Adipocyte (in vitro differentiated cells): ENCODE measurements around the gene CAND2.
A peak's percentile ranks its signal among the peaks of the same experiment; 100 is the strongest.

Experiments used
- DNase-seq: peaks from one replicate; pipeline ENCODE4 v3.0.0-alpha.2; 2015; ENCODE audit warnings: low read depth
- H3K27me3 ChIP-seq: replicated peaks from 2 replicates; pipeline ENCODE4 v1.7.0; 2013; ENCODE audit warnings: mild to moderate bottlenecking, low read length, moderate library complexity; ENCODE audit not compliant: control insufficient read depth, insufficient read depth
- H3K36me3 ChIP-seq: 2 replicates; pipeline ENCODE4 v1.7.0; 2013; ENCODE audit warnings: low read length, mild to moderate bottlenecking, moderate library complexity; ENCODE audit not compliant: control insufficient read depth, insufficient read depth, severe bottlenecking
- H3K4me1 ChIP-seq: 2 replicates; pipeline ENCODE4 v1.7.0; 2013; ENCODE audit warnings: mild to moderate bottlenecking, low read length, moderate library complexity; ENCODE audit not compliant: control insufficient read depth, insufficient read depth
- H3K4me3 ChIP-seq: 2 replicates; pipeline ENCODE4 v1.7.0; 2013; ENCODE audit warnings: mild to moderate bottlenecking, low read length, moderate library complexity
- H3K9ac ChIP-seq: 2 replicates; pipeline ENCODE4 v1.7.0; 2013; ENCODE audit warnings: mild to moderate bottlenecking, low read length, moderate library complexity
- H3K9me3 ChIP-seq: 2 replicates; pipeline ENCODE4 v1.7.0; 2013; ENCODE audit warnings: mild to moderate bottlenecking, low read length, moderate library complexity; ENCODE audit not compliant: control insufficient read depth

CAND2 gene

DNA sequence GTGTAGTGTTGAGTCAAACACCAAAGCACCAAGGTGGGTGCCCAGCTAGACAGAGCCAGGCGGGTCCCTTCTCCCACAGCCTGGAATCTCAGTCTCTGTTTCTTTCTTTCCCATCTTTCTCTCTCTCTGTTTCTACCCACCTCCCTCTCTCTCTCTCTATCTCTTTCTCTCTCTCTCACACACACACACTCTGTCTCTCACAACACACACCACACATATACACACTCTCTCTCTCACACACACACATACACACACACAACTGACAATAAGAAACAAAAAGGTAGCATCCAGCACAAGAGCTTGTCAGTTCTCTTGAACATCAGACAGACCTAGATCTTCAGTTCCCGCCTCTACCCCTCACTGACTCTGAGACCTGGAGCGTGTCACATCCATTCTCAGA lies 39.8 kb upstream of the CAND2 start:
- H3K9me3 ChIP-seq = no peaks in the 10 kb centered on the region
- DNase-seq = no peak
- H3K27me3 ChIP-seq = peaks cover 16% of the 10 kb centered on the region

DNA sequence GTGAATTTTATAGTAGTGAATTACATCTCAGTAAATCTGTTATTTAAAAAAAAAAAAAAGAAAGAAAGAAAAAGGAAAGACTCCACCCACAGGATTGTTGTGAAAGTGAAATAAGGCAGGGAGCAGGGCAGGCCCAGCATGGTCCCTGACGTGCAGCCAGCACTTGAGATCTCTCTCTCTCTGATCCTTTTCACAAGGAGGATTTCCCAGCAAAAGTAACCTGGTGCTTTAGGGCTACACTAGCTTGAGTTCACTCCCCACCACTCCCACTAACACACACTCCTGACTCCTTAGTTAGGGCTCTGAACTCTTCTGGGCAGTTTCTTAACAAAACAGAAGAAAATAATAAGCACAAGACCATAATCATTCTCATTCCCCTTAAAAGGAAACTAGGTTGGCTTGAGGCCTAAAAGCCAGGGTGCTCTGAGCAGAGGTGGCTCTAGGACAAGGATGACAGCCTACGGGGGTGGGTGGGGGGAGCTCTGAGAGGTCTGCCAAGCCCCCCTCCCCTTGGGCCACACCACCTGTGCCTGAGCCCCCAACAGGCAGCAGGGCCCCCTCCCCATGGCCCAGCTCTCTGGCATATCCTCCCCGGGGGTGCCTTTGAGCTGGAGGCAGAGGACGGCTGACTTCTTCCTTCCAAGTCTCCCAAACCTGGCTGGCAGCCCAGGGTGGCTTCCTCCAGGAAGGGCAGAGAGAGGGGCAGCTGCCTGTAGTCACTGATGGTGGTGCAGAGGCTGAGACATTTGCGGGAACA lies 38.3 kb upstream of the CAND2 start:
- Histone ChIP-seq H3K27me3 (peaks cover 16% of the 10 kb centered on the region), H3K36me3 (no peaks in the 10 kb centered on the region), H3K9ac (peak overlapping the region; percentile 65), H3K4me3 (no peak overlapping the region), H3K9me3 (no peaks in the 10 kb centered on the region), H3K4me1 (peaks cover 7% of the 10 kb centered on the region)
- DNase-seq = peak; percentile 83

More for the DNA sequence above, 39.8 kb upstream of the CAND2 start:
- no peak overlapping the region for H3K9ac ChIP-seq
- H3K36me3 ChIP-seq = no peaks in the 10 kb centered on the region
- peaks cover 7% of the 10 kb centered on the region for H3K4me1 ChIP-seq
- H3K4me3 ChIP-seq = no peak overlapping the region

DNA sequence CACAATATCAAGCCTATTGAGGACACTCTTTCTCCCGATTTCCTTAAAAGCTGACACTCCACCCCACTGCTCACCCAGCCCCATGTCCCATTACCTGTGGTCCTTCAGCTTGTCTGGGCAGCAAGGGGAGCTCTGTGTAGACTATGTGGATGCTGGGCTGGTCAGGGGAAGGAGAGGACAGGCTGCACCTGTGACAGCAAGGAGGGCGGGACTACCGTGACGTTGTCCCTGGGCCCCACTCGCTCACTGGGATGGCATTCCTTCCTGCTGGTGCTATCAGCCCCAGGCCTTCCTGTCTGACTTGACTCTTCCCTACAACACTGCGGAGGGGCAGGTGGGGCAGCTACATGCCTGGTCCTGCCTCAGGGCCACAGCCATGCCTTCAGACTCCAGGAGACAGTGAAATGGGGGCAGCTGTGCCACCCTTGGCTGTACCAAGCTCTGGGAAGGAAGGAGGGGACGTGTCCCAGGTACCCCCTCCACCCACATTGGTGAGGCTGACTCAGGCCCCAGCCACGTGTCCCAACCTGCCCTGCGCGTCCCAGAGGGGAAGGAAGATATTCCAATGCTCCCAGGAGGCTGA lies 37.3 kb upstream of the CAND2 start, which contains the start of gene TMEM40:
TSS of gene TMEM40 (minus strand) at position 163 of the 583 bp plus-strand sequence. CDS start 9,427 bp downstream, outside the sequence.
- Histone ChIP-seq H3K9me3 (no peaks in the 10 kb centered on the region), H3K4me3 (no peak within 1 kb of the TSS), H3K9ac (peak within 1 kb of the TSS; percentile 65), H3K36me3 (no peaks in the 10 kb centered on the region), H3K27me3 (peaks cover 16% of the 10 kb centered on the region), H3K4me1 (peaks cover 7% of the 10 kb centered on the region)
- no peak for DNase-seq

DNA sequence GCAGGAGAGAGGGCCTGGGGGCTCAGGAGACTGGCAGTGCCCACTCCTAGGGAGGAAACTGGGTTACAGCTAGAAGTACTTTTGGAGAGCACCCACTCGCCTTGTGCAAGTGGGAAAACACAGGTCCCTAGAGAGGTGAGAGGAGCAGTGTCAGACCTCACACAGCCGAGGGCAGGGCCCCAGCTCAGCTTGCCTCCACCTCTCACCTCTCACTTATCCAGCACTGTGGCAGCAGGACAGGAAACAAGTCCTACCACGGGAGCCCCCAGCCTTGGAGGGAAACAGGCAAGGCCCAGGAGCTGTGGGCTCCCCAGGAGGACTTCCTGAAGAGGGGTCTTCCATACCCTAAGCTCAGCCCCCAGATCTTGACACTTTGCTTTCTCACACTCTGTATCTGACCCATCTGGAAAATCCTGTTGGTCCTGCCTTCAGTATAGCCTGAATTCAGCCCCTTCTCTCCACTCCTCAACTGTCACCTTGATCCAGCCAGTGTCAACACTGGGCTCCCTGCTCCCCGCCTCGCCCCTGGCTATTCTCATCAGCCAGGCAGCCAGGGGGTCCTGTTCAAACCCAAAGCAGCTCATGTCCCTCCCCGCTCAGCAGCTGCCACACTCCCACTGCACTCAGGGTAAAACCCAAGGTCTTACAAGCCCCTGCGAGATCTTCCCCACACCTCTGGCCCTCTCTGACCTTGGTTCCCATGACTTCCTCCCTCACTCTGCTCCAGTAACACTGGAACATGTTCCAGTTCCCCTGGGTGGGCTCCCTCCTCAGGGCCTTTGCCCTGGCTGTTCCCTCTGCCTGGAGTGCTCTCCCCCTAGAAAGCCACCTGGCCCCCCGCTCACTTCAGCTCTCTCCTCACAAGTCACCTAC lies 36.6 kb upstream of the CAND2 start:
- Histone ChIP-seq H3K27me3 (peaks cover 12% of the 10 kb centered on the region), H3K9me3 (no peaks in the 10 kb centered on the region), H3K9ac (no peak overlapping the region), H3K36me3 (no peaks in the 10 kb centered on the region), H3K4me3 (no peak overlapping the region), H3K4me1 (peaks cover 7% of the 10 kb centered on the region)
- no peak for DNase-seq

DNA sequence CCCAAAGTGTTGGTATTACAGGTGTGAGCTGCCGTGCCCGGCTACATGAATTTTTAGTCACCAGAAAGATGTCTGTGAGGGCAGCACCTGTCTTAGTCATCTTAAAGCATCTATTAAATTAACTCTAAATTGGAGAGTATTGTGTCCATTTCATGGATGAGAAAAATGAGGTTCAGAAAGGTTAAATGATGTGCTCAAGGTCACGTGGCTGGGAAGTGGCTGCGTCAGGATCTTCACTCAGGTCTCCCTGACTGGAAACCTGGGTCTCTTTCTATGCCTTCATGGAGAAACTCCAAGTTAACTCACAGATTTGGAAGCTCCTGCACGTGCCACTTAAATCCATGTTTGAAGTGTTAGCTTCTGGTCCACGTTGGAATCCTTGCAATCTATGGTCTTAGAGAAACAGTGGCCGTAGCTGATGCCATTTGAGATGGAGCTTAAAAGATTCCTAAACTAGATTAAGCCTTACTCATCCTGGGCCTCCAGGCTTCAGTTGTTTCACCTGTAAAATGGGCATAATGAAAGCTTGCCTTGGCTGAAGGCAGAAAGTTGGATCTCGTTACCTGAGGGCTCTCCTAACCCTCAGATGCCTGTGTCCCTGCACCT lies 32.2 kb upstream of the CAND2 start:
- Histone ChIP-seq H3K4me3 (no peak overlapping the region), H3K36me3 (no peaks in the 10 kb centered on the region), H3K4me1 (no peaks in the 10 kb centered on the region), H3K9ac (no peak overlapping the region), H3K27me3 (peaks cover 10% of the 10 kb centered on the region), H3K9me3 (no peaks in the 10 kb centered on the region)
- no peak for DNase-seq

DNA sequence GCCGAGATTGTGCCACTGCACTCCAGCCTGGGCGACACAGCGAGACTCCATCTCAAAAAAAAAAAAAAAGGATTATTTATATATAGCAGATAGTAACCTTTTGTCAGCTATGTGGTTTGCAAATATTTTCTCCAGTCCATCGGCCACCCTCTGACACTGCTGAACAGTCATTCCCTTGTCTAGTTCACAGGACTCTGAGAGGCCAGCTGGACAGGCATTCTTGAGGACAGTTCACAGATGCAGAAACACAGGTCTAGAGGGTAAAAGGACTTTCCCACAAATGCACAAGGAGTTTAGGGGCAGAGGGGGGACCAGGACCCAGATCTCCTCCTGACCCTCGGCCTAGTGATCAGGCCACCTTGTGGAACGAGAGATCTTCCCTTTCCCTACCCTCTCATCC lies 29.9 kb upstream of the CAND2 start:
- Histone ChIP-seq H3K4me1 (no peaks in the 10 kb centered on the region), H3K27me3 (peaks cover 6% of the 10 kb centered on the region), H3K9ac (no peak overlapping the region), H3K9me3 (no peaks in the 10 kb centered on the region), H3K36me3 (no peaks in the 10 kb centered on the region), H3K4me3 (no peak overlapping the region)
- no peak for DNase-seq

DNA sequence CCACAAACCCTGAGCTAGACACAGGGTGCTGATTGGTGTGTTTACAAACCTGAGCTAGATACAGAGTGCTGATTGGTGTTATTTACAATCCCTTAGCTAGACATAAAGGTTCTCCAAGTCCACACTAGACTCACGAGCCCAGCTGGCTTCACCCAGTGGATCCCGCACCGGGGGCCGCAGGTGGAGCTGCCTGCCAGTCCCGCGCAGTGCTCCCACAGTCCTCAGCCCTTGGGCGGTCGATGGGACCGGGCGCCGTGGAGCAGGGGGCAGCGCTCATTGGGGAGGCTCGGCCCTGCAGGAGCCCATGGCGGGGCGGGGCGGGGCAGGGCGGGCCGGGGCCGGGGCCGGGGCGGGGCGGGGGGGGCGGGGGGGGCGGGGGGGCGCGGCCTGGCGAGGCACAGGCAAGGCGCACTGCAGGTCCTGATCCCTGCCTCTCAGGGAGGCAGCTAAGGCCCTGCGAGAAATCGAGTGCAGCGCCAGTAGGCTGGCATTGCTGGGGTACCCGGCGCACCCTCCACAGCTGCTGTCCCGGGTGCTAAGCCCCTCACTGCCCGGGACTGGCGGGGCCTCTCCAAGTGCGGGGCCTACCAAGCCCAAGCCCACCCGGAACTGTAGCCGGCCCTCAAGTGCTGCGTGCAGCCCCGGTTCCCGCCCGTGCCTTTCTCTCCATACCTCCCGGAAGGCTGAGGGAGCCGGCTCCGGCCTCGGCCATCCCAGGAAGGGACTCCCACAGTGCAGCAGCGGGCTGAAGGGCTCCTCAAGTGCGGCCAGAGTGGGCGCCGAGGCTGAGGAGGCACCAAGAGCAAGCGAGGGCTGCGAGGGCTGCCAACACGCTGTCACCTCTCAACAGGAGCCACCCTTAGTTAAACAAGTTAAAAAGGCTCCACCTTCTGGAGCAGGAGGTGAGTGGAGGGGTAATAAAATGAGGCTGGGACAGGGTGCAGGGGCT lies 27.6 kb upstream of the CAND2 start:
- no peaks in the 10 kb centered on the region for H3K36me3 ChIP-seq
- no peak overlapping the region for H3K4me3 ChIP-seq
- H3K4me1 ChIP-seq = no peaks in the 10 kb centered on the region
- H3K9me3 ChIP-seq = no peaks in the 10 kb centered on the region
- DNase-seq = no peak
- no peak overlapping the region for H3K9ac ChIP-seq
- peaks cover 13% of the 10 kb centered on the region for H3K27me3 ChIP-seq

DNA sequence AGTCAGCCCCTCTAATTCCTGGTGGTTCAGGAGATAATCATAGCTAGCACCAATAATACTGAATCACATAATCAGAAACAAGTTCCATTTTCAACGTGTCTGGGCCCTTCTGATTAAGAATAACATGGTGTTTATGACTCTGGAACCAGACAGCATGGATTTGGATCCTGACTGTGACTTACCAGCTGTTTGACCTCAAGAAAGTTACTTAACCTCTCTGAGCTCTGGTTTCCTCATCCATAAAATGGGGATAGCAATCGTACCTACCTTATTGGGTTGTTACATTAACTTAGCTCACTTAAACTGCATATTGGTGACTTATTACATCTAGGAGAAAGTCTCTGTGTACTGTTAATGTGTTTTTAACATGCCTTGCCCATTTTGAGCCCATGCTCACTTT lies 26.7 kb upstream of the CAND2 start:
- Histone ChIP-seq H3K27me3 (peaks cover 20% of the 10 kb centered on the region), H3K4me3 (no peak overlapping the region), H3K36me3 (no peaks in the 10 kb centered on the region), H3K4me1 (no peaks in the 10 kb centered on the region), H3K9ac (no peak overlapping the region), H3K9me3 (peaks cover 7% of the 10 kb centered on the region)
- no peak for DNase-seq

DNA sequence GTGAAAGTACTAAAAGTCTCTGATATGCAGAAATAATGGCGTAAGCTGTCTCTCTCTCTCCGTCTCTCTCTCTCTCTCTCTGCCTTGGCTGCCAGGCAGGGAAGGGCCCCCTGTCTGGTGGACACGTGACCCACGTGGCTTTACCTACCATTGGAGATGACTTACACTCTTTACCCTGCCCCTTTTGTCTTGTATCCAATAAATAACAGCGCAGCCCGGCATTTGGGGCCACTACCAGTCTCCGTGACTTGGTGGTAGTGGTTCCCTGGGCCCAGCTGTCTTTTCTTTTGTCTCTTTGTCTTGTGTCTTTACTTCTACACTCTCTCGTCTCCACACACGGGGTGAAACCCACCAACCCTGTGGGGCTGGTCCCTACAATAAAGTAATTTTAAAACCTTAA lies 25.2 kb upstream of the CAND2 start:
- H3K36me3 ChIP-seq = no peaks in the 10 kb centered on the region
- no peaks in the 10 kb centered on the region for H3K4me1 ChIP-seq
- no peak overlapping the region for H3K4me3 ChIP-seq
- DNase-seq = no peak
- no peak overlapping the region for H3K9ac ChIP-seq
- H3K27me3 ChIP-seq = peaks cover 29% of the 10 kb centered on the region
- H3K9me3 ChIP-seq = peaks cover 19% of the 10 kb centered on the region

DNA sequence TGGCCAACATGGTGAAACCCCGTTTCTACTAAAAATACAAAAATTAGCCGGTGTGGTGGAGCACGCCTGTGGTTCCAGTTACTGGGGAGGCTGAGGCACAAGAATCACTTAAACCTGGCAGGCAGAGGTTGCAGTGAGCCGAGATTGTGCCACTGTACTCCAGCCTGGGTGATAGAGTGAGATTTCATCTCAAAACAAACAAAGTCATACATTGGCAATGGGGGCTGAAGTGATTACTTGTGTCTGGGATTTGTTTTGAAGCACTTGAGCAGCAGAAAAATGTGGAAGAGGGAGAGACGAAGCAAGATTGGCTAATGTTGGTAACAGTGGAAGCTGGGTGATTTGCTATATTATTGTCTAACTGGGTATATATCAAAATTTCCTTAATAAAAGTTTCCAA lies 24.0 kb upstream of the CAND2 start:
- no peaks in the 10 kb centered on the region for H3K4me1 ChIP-seq
- H3K4me3 ChIP-seq = no peak overlapping the region
- H3K27me3 ChIP-seq = peaks cover 32% of the 10 kb centered on the region
- H3K9ac ChIP-seq = no peak overlapping the region
- H3K9me3 ChIP-seq = peaks cover 19% of the 10 kb centered on the region
- H3K36me3 ChIP-seq = no peaks in the 10 kb centered on the region
- no peak for DNase-seq
